A673 (cell line): ENCODE results near the gene RASGEF1C. TPM values are rescaled to one million over a fixed set of nuclear protein-coding genes. Genes with fewer than 3 reads are reported as not detected.

ENCODE experiments used
- BruUV-seq: library from RNA; stranded (reverse); fragments of 400-500 nt; replicated peaks from 2 replicates; lab custom pipeline; 2021; lab: Mats Ljungman, UMichigan
- CTCF ChIA-PET: fragments of 300-600 bp; sonication (Branson Sonifier 250); formaldehyde crosslinking; loops from one replicate; lab custom pipeline; 2022; ENCODE audit warnings: antibody characterized with exemption; lab: Charles Lee
- POLR2A ChIA-PET: fragments of 300-600 bp; sonication (Branson Sonifier 250); formaldehyde crosslinking; loops from one replicate; lab custom pipeline; 2022; ENCODE audit warnings: antibody characterized with exemption; ENCODE audit not compliant: low non-redundant PET; lab: Charles Lee
- DNase-seq: peaks from one replicate; pipeline ENCODE4 v3.0.0-alpha.2; 2015; ENCODE audit warnings: low spot score
- H3K27ac ChIP-seq: fragments of 200-600 bp; sonication (generic); 2 replicates; pipeline ENCODE4 v1.5.1; 2016; ENCODE audit warnings: mixed run types, low read depth, mild to moderate bottlenecking, mixed read lengths, antibody characterized with exemption, low read length; ENCODE audit not compliant: poor library complexity, severe bottlenecking
- H3K27me3 ChIP-seq: fragments of 200-600 bp; sonication (generic); replicated peaks from 2 replicates; pipeline ENCODE4 v1.6.1; 2017; ENCODE audit warnings: mixed run types, low read depth, mild to moderate bottlenecking, mixed read lengths, antibody characterized with exemption, low read length; ENCODE audit not compliant: insufficient read depth, poor library complexity
- H3K36me3 ChIP-seq: fragments of 200-600 bp; sonication (generic); 2 replicates; pipeline ENCODE4 v1.6.1; 2016; ENCODE audit warnings: mixed run types, mild to moderate bottlenecking, mixed read lengths, antibody characterized with exemption, low read length; ENCODE audit not compliant: insufficient read depth, poor library complexity, severe bottlenecking
- H3K4me1 ChIP-seq: fragments of 200-600 bp; sonication (generic); 2 replicates; pipeline ENCODE4 v1.6.1; 2017; ENCODE audit warnings: mixed run types, mild to moderate bottlenecking, mixed read lengths, antibody characterized with exemption, low read length; ENCODE audit not compliant: insufficient read depth, poor library complexity, severe bottlenecking
- H3K4me3 ChIP-seq: fragments of 200-600 bp; sonication (generic); 2 replicates; pipeline ENCODE4 v1.5.1; 2016; ENCODE audit warnings: low read depth, mixed run types, mild to moderate bottlenecking, mixed read lengths, low read length; ENCODE audit not compliant: poor library complexity, severe bottlenecking
- H3K9me3 ChIP-seq: fragments of 200-600 bp; sonication (generic); 2 replicates; pipeline ENCODE4 v1.6.1; 2016; ENCODE audit warnings: mixed run types, low read depth, mild to moderate bottlenecking, mixed read lengths, antibody characterized with exemption, low read length; ENCODE audit not compliant: poor library complexity, severe bottlenecking
- CTCF ChIP-seq: fragments of 300-800, 200-600 bp; sonication (generic); conservative IDR thresholded peaks from 2 replicates; pipeline ENCODE4 v1.5.1; 2017; ENCODE audit warnings: low read depth, mild to moderate bottlenecking, antibody characterized with exemption, low read length, moderate library complexity, mixed read lengths
- EZH2 ChIP-seq: fragments of 200-600 bp; sonication (generic); IDR thresholded peaks from 2 replicates; pipeline ENCODE4 v1.6.1; 2017; ENCODE audit warnings: borderline replicate concordance, low read depth, mild to moderate bottlenecking, mixed read lengths, antibody characterized with exemption, low read length; ENCODE audit not compliant: poor library complexity, severe bottlenecking
- intact Hi-C: fragments of 100-400 bp; cut with micrococcal nuclease; formaldehyde crosslinking; loops from one replicate; pipeline ENCODE4 v1.10.0; 2022; ENCODE audit not compliant: unreplicated experiment
- total RNA-seq: library from RNA; stranded (reverse); gene quantifications from 2 replicates; pipeline ENCODE4 v1.2.3, GENCODE V29; 2021

RASGEF1C gene
- total RNA-seq, 1 experiment from 2014 or later = not detected

- CTCF ChIA-PET = no interaction called here
- H3K36me3 ChIP-seq = no peaks in the 10 kb centered on the region
- H3K27me3 ChIP-seq = no peaks in the 10 kb centered on the region
- H3K4me1 ChIP-seq = no peaks in the 10 kb centered on the region
- H3K9me3 ChIP-seq = no peaks in the 10 kb centered on the region
- no peak for TF ChIP-seq EZH2
- TF ChIP-seq CTCF = no peak
- H3K4me3 ChIP-seq = no peak overlapping the region
- BruUV-seq = no TSS peak
- POLR2A ChIA-PET = no interaction called here
- no peak overlapping the region for H3K27ac ChIP-seq
- no peak for DNase-seq
- intact Hi-C loops = no loop called here
Observed at GRCh38 chr5:180171568-180172094, 37.4 kb downstream of the RASGEF1C start.

- Histone ChIP-seq H3K4me1 (no peaks in the 10 kb centered on the region), H3K9me3 (no peaks in the 10 kb centered on the region), H3K27me3 (no peaks in the 10 kb centered on the region), H3K4me3 (no peak overlapping the region), H3K36me3 (no peaks in the 10 kb centered on the region), H3K27ac (no peak overlapping the region)
- ChIA-PET POLR2A (no interaction called here), CTCF (no interaction called here)
- no peak for TF ChIP-seq CTCF
- TF ChIP-seq EZH2 = no peak
- intact Hi-C loops = no loop called here
- no peak for DNase-seq
- no TSS peak for BruUV-seq
Observed at GRCh38 chr5:180170810-180171567, 38.0 kb downstream of the RASGEF1C start.

- Histone ChIP-seq H3K9me3 (no peaks in the 10 kb centered on the region), H3K4me3 (no peak overlapping the region), H3K4me1 (no peaks in the 10 kb centered on the region), H3K27me3 (no peaks in the 10 kb centered on the region), H3K27ac (no peak overlapping the region), H3K36me3 (no peaks in the 10 kb centered on the region)
- CTCF ChIA-PET = no interaction called here
- TF ChIP-seq EZH2 (no peak), CTCF (no peak)
- POLR2A ChIA-PET = no interaction called here
- intact Hi-C loops = no loop called here
- no peak for DNase-seq
- no TSS peak for BruUV-seq
Observed at GRCh38 chr5:180170106-180170809, 38.8 kb downstream of the RASGEF1C start.
